Fibroblast of skin of right biceps (primary cell): ENCODE results near the gene CCDC152.
"Not testable (repeated sequence)": the region's sequence is repeated elsewhere in the genome, so short reads cannot be mapped to it uniquely, and the experiment has no call there.

Experiments
- DNase-seq: peaks from one replicate; pipeline ENCODE4 v3.0.0-alpha.2; 2013

The CCDC152 gene

GRCh38 chr5:42816546-42816945 is 59.9 kb downstream of the CCDC152 start:
- not testable (repeated sequence) for DNase-seq

GRCh38 chr5:42819745-42820144 is 63.1 kb downstream of the CCDC152 start:
- no peak for DNase-seq

GRCh38 chr5:42822548-42822947 is 65.9 kb downstream of the CCDC152 start:
- no peak for DNase-seq

- no peak for DNase-seq
Observed at GRCh38 chr5:42824347-42824976, 67.8 kb downstream of the CCDC152 start.

GRCh38 chr5:42825422-42826148 is 69.0 kb downstream of the CCDC152 start:
- DNase-seq = no peak

GRCh38 chr5:42826757-42827515 is 70.3 kb downstream of the CCDC152 start:
- no peak for DNase-seq

- no peak for DNase-seq
Observed at GRCh38 chr5:42828671-42829070, 72.1 kb downstream of the CCDC152 start.

GRCh38 chr5:42830924-42831323 is 74.3 kb downstream of the CCDC152 start:
- no peak for DNase-seq

- DNase-seq = no peak
Observed at GRCh38 chr5:42832060-42832459, 75.4 kb downstream of the CCDC152 start.

- no peak for DNase-seq
Observed at GRCh38 chr5:42836070-42836769, 79.6 kb downstream of the CCDC152 start.

GRCh38 chr5:42837601-42838000 is 81.0 kb downstream of the CCDC152 start:
- DNase-seq = no peak

- DNase-seq = no peak
Observed at GRCh38 chr5:42839196-42839595, 82.6 kb downstream of the CCDC152 start.

GRCh38 chr5:42840269-42840668 is 83.7 kb downstream of the CCDC152 start:
- DNase-seq = peak; percentile 82

- no peak for DNase-seq
Observed at GRCh38 chr5:42840842-42841567, 84.4 kb downstream of the CCDC152 start.

GRCh38 chr5:42842921-42843641 is 86.5 kb downstream of the CCDC152 start:
- no peak for DNase-seq

- DNase-seq = no peak
Observed at GRCh38 chr5:42843675-42844292, 87.2 kb downstream of the CCDC152 start.

GRCh38 chr5:42844408-42844807 is 87.8 kb downstream of the CCDC152 start:
- not testable (repeated sequence) for DNase-seq

GRCh38 chr5:42848545-42848944 is 91.9 kb downstream of the CCDC152 start:
- DNase-seq = no peak

GRCh38 chr5:42851481-42851880 is 94.9 kb downstream of the CCDC152 start:
- DNase-seq = no peak
